Measurements from ENCODE around the gene GPR152.

- TF ChIP-seq CTCF (IDR thresholded peaks at IDR 0.05; ENCODE audit: control extremely low read depth in 1 of 3, insufficient read depth in 1 of 3, low read depth in 1 of 3, low read length in 3 of 3): no peak
- no peak for TF ChIP-seq TEAD4 (IDR thresholded peaks at IDR 0.05; ENCODE audit: low read depth, low read length)
- no peak for TF ChIP-seq POLR2A (IDR thresholded peaks at IDR 0.05; ENCODE audit: control extremely low read depth in 1 of 2, low read depth in 2 of 2, low read length in 2 of 2)
- TF ChIP-seq TCF12 (IDR thresholded peaks at IDR 0.05; ENCODE audit: low read depth, low read length): no peak
- TF ChIP-seq ATF3 (IDR thresholded peaks at IDR 0.05; ENCODE audit: insufficient read depth, low read depth, low read length): no peak
- TF ChIP-seq CBX5 (IDR thresholded peaks at IDR 0.05; ENCODE audit: low read depth, low read length): no peak
These were observed 31.0 kb downstream of the GPR152 start for GRCh38 chr11:67421430-67422031.

All from H1 (cell line).